HG03442 (cell line): ENCODE results near the gene ADGRV1.

ENCODE experiments used
- ATAC-seq: cut with Tn5 transposase; IDR thresholded peaks from one replicate; pipeline ENCODE4 v1.9.1; 2021; ENCODE audit warnings: mild to moderate bottlenecking, moderate library complexity; ENCODE audit not compliant: unreplicated experiment

The ADGRV1 gene

DNA sequence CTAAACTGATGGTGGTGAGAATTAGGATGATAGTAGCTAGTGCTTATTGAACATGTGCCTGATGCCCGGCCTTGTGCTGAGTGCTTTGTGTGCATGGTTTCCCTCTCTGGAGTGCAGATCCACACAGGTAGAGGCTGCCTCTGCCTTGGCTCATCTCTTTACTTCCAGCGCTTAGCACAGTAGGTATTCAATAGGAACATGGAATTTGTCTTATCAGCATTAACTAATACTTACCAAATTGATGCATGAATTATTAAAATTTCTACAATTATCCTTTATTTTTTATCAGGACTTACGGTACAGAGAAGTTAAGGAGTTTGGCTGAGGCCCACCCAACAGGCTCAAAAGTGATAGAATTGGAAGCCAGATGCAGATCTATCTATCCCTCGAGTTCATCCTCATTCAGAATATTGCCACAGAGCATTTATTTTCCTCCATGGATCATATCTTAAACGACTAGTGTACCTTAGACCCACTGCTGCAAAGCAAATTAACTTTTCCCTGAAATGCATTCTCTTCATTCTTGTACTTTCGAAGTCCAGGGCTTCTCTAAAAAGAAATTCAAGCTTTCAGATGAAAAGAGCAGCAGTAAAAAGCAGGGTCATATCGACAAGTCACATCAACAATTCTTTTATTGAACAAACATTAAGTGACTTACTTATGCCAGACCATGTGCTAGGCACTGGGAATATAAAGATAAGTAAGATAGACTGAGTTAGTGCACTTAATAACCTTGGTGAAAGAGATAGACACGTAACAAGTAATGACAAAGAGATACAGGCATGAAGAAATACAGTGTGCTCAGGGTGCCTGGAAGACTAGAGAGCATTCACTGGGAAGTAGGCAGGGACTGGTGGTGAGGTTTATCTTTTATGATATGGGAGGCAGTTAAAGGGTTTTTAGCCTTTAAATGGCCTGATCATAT is 534.5 kb downstream of the ADGRV1 start:
- ATAC-seq = no peak

DNA sequence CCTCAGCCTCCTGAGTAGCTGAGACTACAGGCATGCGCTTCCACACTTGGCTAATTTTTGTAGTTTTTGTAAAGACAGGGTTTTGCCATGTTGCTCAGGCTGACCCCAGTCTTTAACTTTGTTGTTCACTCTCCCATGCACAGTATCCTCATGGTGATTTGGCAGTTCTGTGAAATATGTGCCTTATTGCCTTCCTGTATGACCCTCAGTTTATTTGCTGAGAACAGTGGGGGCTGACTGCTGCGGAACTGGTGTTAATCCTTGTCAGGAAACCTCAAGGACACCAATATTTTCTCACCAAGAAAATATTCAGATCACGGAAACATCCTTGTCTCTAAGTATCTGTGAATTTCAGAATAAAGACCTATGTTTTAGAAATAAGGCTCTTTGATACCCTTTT is 536.7 kb downstream of the ADGRV1 start:
- ATAC-seq = no peak

DNA sequence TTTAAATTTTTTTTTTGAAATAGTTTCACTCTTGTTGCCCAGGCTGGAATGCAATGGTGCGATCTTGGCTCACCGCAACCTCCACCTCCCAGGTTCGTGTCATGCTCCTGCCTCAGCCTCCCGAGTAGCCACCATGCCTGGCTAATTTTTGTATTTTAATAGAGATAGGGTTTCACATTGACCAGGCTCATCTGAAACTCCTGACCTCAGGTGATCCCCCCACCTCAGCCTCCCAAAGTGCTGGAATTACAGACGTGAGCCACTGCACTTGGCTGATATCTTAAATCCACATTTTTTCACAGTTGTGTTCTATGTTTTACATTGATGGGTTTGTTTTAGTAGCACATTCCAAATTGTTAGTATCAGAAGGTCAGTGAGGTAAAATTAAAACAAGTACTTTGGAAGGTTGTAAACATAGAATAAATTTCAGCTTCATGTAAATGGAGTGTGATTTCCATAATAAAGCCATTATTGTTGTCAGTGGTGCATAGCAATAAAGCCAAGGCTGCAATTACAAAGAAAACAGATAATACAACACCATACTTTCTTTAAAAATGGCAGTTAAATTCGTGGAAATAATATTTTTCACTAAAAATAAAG is 537.3 kb downstream of the ADGRV1 start:
- ATAC-seq = no peak

DNA sequence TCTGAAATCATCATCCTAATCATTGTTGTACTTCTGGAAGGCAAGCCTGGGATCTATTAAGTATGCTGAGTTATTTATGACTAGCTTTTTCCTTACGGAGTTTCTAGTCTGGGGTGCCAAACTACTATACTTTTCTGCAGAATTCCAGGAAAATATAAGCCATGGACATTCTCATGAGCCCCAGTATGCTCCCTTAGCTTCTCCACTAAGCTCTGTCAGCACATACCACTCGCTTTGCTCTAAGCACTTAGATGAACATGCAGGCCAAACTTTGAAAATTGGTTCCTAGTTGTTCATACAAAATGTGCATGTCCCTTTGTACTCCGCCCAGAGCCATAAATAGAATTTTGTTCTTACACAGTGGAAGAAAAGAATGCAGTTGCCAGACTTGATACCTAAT is 539.9 kb downstream of the ADGRV1 start:
- ATAC-seq = no peak

DNA sequence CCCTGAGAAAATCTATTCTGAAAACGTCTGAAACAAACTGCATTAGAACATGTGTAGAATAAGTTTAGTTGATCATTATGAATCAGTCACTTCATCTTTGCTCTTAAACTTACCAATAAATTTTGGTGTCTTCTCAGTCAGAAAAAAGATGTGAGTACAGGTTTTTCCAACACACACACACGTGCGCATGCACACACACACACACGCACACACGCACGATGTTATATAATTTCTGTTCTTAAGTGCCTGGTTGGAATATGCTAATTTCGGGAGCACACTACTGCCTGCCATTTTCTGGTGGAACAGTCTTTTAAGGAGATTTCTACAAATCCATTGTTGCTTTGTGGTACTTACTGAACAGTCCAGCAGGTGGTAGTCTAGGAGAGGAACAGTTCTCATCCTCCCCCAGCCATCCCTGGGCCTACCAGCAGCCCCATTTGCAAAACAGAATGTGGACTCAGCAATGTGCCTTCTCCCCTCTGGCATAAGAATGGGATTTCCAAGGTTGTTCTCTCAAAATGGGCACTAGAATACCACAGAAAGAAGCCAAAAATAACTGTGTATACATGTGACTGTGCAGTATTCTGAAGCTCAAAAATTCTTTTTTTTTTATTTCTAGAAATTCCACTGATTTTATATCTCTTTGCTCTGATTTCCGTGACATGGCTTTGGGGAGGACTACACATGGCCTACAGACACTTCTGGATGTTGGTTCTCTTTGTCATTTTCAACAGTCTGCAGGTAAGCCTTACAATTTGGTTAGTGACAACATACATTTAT is 543.2 kb downstream of the ADGRV1 start:
- peak; percentile 99 for ATAC-seq

DNA sequence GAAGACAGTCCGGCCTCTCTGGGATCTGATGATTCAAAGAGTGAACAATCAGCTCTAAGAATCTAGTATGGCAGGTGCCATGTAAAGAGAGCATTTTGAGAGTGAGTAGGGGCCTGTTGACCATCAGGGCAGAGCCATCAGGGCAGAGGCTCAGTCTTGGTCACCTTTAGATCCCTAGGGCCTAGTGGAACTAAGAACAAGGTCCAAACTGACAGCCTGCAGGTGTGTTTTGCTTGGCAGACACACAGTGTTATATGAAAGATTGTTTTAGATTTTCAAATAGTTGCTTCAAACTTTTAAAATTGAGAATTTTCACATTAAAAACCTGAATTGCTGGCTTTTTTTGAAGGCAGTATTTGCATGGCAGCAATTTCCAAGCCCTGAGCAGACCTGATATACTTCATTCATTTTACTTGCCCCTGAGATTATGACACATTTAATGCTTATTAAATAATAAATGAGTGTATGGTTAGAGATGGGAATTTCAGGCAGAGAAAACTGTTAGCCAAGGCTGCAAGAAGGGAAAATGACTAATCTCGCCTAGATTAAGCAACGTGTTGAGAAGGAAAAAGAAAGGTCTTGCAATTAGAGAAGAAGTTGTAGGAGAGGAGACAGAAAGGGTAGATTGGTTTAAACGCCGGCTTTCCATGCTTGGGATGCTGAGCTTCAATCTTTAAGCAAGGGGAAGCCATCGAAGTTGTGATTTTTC is 544.9 kb downstream of the ADGRV1 start:
- ATAC-seq = no peak

DNA sequence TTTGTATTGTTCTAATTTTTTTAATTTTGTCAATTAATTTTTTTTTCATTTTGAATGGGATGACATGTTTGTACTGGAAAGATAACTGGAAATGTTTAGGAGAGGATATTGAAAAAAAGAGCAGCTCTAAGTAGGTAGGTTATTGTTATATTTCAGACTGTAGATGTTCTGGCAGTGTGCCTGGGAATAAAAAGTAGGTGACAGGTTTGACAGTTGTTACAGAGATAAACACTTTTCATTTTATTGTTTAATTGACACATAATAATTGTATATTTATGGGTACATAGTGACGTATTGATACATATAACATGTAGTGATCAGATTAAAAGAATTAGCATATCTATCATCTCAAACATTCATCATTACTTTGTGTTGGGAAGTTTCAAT is 545.5 kb downstream of the ADGRV1 start:
- no peak for ATAC-seq

DNA sequence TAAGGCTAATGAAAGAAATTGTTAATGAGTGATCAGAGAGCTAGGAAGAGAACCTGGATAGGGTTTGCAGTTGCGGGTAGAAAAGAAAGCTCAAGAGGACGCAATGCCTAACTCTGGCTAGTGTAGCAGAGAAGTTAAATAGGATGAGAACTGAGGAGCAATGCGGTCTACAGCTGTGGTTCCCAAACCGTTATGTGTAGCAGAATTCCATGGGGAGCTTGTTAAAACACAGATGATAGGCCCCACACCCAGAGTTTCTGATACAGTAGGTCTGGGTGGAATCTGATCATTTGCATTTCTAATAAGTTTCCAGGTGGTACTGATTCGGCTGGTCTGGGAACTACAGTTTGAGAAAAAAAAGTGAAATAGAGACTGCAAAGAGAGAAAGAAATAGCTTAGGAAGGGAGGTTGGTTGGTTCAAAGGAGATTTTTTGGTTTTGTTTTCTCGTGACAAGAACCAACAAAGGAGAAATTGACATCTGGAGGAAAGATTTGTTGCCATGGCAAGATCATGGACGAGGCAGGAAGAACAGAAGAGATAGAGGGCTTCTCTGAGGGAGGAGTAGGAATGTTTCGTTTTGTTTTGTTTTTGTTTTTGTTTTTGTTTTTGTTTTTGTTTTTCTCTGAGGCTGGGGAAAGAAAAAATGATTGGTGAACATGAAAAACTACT is 548.4 kb downstream of the ADGRV1 start:
- ATAC-seq = no peak

DNA sequence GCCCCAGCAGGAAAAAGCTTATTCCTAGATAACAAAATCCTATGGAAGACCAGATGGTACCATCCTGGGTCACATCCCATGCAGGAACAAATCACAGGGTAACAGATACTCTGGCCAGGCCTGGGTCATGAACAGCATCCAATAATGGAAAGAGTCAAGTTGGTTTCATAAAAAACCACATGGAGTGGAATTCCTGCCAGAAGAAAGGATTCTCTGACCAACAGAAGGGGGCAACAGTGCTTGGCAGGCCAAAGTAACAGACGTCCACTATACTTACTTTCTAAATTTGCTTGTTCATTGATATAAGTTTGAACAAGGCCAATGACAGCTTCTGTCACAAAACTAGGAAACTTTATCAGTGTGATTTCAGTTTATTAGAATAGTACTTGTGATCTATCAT is 551.0 kb downstream of the ADGRV1 start:
- ATAC-seq = no peak

DNA sequence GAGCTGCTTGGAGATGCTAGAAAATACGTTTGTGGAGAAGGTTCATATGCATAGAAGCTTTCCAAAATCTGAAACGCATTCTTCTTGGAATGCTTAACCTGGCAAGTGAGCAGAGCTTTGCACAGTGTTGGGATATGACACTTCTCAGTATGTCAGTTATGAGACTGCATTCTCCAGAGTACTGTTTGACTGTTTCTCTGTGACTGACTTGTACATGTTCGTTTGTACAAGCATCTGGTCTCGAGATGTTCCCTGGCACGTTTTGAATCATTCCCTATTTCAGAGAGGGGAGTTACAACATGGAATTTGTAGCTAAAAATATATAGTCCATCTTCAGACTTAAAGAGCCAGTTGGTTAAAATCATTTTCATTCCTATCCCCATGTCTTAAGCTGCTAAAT is 552.1 kb downstream of the ADGRV1 start:
- no peak for ATAC-seq

DNA sequence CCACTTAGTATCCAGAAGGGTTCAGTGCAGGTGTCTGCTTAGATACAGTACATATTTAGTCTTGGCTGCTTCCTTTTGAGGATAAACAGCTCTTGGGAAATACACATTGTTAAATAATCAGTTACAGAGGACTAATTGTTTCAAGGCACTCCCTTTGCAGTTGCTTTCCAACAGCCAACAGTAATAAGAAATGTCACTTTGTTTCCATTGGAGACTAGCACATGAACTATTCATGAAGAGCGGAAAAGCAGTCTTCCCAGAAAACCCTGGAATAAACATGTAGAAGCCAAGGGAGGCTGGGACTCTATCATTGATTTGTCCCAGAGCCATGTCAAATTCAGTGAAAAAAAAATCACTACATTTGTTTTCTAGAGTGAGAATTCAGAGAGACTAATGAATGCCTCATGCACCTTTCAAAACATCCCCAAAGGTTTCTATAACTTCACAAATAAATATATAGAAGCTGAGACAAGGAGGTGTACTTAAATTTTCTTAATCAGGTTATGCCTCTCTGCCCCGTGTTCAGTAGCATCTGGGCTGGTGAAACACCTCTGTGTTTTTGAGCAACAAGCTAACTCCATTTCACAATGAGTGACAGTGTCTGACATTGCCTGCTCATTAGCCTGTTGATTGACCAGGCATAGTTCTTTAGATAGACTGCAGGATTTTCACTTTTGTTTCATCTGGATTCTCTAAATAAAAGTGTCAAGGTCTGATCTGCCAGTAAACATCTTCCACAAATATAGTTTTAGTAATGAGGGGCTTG is 553.1 kb downstream of the ADGRV1 start:
- no peak for ATAC-seq

DNA sequence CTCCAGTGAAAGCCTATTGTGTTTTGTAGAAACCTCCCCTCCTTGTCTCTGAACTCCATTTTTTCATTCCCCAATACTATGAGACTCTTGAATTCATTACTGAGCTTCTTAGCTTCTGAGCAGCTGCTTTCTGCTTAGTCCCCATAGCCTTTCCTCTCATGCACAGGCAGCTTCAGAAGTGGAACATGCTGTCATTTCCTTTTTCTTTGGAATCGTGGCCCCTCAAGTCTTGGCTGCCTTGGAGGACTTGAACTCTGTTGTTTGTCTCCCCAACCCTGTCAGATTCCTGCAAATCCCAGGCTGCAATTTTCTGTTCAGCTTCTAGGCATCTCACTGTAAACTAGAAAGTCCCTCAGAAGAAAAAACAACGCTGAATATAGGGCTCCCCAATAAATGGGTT is 556.1 kb downstream of the ADGRV1 start:
- no peak for ATAC-seq

DNA sequence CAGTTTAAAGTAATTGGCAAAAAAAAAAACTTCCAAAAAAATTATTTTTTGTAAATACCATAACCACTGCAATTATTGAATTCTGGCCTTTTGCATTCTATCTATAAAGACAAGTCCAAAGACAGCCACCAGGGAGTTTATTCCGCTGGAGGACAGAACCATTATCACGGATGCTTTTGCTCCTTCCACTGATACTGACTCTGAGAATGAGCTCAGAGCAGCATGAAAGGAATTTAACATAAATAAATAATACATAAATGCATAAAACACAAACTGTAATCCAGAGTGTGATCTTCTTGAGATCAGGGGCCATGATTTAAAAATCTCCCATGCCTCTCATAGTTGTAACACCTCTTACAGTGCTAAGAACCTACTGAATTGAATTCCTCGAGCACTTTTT is 559.8 kb downstream of the ADGRV1 start:
- ATAC-seq = no peak

DNA sequence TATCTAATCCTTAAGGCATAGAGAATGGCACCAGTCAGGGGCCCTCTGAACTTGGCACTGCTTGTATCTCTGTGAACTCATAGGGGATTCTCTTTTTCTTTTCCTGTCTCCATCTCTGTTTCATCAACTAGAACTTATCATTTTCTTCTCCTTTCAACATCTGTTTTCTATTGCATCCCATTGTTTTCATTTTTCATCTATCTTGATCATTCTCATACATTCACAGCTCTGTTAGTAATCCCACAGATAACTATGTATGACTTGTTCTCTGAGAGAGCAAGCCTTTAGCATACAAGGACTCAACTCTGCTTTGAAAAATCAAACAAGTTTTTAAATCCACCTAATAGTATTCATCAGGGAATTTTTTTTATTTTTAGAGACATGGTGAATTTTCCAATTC is 560.2 kb downstream of the ADGRV1 start:
- no peak for ATAC-seq

DNA sequence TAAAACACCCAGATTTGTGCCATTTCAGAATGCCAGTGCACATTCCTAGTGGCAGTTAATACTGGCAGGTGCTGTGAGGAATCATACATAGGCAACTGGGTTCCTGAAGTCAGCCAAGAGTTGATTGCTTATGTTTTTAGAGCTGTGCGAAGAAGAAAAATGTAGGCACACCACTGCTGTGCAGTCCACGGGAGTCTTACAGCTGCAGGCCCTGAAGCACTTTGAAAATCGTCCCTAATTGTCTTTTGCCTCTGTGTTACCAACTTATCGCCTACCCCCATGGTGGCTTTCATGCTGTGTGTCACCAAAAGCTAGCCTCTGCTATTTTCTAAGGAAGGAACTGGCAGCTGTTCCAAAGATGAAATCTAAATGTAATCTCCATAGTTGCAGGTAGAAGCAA is 560.6 kb downstream of the ADGRV1 start:
- ATAC-seq = no peak

DNA sequence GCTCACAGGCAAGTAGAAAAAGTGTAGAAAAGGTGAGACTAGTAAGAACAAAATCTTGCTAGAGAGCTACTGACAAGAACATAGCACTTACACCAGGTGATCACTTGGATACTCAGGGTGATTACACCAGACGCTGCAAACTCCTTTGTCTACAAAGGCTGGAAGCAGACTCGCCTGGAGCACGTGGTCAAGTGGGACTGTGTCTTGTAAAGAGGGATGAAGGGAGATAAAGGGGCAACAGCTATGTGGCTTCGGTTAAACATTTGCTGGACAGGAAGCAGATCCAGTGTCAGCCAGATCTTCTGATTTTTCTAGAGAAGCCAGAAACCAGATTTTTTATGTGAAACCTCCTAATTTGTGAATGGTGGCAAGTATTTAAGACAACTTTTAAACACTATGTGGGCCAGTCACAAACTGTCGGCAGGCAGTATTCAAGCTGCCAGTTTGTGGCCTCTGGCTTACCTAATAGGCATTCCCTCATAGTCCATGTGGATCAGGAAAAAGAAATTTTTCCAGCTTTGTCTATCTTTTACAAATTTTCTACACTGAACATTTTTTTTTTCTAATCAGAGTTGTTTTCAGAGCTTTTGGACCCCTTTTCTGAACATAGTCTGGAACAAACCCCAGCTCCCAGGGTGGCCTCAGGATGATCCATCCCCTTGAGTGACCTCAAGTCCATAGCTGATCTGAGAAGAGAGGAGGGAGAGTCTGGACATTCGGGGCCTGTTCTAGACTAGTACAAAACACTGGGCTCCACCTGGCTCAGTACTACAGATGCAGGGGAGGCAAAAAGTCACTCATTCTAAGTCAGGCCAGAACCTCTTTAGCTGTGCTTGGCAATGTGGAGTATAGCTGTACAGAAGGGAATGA is 561.6 kb downstream of the ADGRV1 start:
- no peak for ATAC-seq

DNA sequence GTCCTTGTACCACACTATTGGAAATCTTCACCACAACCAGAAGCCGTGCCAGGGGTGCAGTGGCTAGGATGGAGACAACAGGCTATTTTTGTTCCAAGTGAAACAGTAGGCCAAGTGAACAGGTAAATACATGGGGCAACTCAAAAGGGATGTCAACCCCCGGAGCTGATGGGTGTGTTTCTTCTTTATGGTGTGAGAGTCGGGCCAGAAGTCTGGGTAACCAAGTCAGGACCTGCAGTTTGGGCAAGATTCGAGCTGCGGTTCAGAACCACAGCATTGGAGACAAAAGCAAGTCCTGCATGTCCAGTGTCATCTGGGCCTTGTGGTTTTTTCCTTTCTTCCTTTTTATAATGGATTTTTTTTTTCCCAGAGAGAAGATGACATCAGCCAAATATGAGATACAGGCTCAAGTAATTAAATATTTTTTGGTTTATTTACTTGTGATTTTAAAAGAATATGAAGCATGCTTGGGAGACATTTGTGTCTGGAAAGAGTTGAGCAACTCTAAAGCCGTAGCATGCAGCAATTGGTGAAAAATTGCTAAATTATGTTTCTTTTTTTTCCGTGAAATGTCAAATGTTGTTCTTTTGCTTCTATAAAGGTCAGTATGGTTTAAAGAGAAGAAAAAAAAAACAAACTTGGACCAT is 562.9 kb downstream of the ADGRV1 start:
- ATAC-seq = no peak

DNA sequence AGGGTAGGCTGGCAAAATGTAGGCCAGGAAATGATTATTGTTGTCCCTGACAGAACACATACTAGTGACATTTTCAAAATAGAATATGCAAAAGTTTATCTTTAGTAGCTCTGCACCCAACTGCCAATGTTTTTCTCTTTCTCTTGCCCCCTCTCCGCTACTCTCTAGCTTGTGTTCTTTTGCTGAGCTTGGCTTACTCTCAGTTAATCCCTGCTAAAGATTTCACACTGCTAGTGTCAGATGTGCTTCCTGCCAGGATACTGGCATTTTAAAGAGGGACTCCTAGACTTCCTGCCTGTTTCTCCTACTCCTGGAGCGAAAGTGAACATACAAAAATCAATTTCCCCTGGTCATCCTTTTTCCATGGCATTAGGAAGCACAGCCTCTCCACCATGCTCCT is 564.1 kb downstream of the ADGRV1 start:
- ATAC-seq = no peak
